NCI-H460 (cell line): ENCODE results near the gene ADAM8. TPM values are rescaled to one million over a fixed set of nuclear protein-coding genes. Genes with fewer than 3 reads are reported as not detected.
"Not testable (repeated sequence)": the region's sequence is repeated elsewhere in the genome, so short reads cannot be mapped to it uniquely, and the experiment has no call there.

Experiments
- DNase-seq: peaks from one replicate; pipeline ENCODE4 v3.0.0-alpha.2; 2016; ENCODE audit warnings: low read depth; ENCODE audit errors: extremely low read depth
- total RNA-seq: library from RNA; depleted of rRNA; stranded (reverse); fragments of >200 nt; shearing (Covaris generic); gene quantifications from 2 replicates; pipeline ENCODE4 v1.2.3, GENCODE V29; 2014

ADAM8 gene
- total RNA-seq, 1 experiment from 2014 or later: 3.7 TPM

DNA sequence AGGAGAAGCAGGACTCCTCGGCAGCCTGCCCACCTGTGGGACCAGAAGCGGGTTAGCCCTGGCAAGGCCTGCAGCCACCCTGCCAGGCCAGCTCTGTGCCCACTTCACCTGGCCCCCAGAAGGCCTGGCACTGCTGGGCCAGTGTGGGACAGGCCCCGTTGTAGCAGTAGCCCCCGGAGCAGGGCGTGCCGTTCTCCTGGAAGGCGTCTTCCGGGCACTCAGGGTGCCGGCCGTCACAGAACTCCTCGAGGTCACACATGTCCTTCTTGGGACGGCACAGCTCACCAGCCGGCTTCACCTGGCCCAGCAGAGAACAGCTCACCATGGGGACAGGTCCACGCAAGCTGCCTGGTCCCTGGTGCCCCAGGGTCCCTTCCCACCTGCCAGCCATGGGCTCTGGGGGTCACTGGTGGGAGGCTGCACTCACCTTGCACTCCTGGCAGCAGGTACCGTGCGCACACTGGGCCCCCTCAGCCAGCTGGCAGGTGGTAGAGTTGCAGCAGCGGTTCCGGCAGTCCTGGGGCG lies 5.8 kb downstream of the ADAM8 start:
- no peak for DNase-seq

DNA sequence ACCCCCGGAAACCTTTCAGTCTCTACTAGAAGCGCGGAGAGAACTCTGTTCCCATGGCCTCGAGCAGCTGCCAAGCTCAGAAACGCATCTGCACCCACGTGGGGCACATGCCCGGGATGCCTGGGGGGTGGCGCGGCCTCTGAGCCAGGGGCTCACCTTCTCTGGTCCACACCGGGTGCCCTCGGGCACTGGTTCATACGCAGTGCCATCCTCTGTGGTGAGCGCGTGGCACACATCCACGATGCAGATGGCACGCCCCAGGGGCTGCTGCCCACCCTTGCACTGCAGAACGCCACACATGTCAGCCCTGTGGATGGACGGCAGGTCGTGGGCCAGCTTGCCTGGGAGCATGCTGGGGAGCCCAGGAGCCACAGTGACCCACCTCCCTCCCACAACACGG lies 6.5 kb downstream of the ADAM8 start:
- DNase-seq: no peak

DNA sequence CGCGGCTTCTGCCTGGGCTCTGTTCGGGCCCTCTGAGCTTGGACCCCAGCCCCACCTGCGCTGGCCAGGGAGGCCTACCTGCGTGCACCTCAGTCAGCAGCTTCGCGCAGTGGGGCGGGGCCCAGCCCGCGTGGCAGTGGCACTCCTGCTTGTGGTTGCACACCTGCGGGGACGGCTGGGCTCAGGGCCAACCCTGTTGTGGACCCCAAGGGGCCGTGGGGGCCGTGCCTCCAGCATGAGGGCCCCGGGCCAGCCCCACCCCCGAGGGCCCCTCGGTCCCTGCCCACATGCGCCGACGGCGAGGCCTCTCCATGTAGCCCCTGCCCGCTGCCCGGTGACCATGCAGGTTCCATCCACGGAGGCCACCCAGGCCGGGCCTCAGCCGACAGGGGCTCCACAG lies 7.3 kb downstream of the ADAM8 start:
- DNase-seq: no peak

DNA sequence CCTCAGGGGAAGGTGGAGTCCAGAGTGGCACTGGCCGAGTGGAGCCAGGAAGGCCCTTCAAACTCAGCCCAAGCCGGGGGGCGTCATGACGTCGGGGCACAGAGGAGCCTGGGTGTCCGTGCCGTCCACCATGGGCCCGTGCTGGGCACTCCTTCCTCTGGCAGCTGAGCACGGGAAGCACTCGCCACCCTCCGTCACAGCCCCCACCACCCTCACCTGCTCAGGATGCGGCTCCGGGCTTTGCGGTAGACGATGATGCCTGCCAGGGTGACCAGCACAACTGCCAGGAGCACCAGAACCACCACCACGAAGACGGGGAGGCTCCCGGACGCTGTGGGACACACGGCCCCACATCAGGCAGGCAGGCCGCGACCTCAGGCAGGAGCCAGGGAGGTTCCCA lies 8.1 kb downstream of the ADAM8 start:
- DNase-seq: no peak

DNA sequence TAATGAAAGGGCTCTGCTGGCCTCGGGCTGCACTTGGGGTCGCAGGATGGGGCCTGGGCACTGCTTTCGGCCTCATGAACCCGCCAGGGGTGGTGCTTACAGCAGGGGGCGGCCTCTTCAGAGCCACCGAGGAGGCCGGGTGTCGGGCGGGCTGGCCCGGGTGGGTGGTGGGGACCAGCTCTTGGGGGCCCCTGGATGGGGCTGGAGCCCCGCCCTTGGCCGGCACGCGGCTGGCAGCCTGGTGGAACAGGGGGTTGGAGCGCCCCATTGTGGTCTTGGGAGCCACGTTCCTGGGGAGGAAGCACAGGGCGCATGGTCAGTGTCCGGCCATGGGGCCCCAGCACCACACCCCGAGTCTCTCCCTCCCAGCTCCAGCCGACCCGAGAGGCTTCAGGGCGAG lies 8.8 kb downstream of the ADAM8 start:
- DNase-seq: no peak

DNA sequence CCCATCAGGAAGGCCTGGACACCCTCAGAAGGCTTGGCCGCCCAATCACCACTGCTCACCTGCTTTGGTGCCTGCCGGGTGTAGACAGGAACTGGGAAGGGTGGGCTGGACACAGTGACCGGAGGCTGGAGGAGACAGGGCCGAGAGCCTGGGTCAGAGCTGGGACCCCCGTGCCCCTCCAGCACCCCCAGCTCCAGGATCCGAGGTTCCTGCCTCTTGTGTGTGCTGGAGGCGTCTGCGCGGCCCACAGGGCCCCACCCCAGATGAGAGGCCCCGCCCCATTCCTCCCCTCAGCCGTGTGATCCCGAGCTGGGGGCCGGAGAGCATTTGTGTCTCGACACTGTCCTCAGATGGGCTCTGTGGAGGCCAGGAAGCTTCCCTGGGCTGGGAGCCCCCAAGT lies 9.4 kb downstream of the ADAM8 start:
- no peak for DNase-seq

DNA sequence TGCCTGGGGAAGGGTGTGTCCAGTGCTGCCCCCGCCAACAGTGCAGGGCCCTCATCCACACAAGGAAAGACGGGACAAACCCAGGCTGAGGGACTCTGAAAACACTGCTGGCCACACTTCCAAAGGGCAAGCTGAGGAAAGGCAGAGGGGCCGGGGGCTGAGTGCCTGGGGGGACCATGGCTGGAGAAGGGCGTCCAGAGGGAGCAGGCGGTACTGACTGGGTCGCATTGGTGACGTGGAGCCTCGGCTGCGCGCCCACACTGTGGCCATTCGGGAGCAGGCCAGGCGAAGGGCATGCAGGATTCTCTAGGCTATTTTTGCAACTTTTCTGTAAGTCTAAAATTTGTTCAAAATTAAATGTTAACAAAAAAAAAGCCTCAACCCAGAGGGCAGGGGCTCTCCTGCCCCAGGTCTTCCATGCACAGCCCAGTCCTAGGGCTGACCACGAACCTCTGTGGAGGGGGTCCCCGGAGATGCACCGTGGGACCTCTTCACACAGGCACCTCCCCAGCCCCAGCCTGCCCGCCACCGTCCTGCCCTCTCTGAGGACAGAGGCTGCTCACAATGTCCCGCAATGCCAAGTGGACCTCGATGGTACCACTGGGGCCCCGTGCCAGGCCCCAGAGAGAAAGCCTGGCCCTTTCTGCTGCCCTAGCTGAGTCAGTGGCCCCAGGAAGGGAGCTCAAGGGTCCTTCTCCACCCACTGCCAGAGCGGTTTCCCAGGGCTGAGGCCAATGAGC lies 10.4 kb downstream of the ADAM8 start:
- no peak for DNase-seq

DNA sequence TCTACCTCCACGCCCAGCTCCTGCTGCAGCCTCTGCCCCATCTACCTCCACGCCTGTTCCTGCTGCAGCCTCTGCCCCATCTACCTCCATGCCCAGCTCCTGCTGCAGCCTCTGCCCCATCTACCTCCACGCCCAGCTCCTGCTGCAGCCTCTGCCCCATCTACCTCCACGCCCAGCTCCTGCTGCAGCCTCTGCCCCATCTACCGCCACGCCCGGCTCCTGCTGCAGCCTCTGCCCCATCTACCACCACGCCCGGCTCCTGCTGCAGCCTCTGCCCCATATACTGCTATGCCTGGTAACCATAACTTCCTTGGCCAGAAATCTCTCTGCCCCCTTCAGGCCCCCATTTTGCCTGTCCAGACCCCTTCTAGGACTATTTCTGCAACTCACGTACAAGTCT lies 11.6 kb downstream of the ADAM8 start:
- not testable (repeated sequence) for DNase-seq

DNA sequence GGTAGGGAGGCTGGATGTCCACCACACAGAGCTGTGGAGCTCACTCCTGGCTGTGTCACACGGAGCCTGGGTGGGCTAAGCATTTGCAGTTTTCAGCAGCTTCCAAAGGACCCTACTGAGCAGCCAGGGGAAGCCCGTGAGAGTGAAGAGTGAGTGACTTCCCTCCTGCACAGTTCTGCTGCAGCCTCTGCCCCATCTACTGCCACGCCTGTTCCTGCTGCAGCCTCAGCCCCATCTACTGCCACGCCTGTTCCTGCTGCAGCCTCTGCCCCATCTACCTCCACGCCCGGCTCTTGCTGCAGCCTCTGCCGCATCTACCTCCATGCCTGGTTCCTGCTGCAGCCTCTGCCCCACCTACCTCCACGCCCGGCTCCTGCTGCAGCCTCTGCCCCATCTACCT lies 12.2 kb downstream of the ADAM8 start:
- no peak for DNase-seq

DNA sequence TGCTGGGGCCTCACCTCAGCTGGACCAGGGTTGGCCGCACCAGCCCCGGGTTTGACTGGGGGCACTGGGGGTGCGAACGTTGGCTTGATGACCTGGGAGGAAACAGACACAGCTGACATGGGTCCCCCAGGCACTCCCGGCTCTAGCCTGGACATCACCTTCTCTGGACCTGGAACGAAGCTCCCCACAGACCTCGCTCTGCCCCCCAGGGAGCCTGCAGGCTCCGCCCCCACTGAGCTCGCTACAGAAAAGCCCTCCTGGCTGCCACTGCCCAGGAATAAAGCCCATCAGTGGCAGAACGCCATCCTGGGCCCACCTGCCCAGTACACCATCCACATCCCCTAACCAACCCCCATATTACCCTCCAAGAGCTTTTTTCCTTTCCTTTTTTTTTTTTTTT lies 13.0 kb downstream of the ADAM8 start:
- no peak for DNase-seq

DNA sequence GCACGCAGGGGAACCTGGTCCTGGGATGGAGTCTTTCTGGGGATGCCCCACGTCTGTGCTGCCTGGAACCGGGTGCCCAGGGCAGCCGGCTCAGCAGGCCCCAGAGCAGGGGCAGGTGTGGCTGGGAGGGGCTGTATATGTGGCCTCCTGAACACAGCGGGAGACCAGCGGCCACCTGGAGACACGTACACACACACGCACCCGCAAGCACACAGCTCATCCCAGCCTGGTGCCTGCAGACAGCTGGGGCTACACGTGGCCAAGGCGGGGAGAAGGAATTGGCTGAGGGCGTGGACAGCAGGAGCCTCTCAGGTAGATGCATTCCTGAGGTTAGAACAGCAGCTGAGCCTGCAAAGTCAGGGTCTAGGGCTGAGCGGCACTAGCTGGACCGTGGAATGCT lies 14.0 kb downstream of the ADAM8 start:
- no peak for DNase-seq

DNA sequence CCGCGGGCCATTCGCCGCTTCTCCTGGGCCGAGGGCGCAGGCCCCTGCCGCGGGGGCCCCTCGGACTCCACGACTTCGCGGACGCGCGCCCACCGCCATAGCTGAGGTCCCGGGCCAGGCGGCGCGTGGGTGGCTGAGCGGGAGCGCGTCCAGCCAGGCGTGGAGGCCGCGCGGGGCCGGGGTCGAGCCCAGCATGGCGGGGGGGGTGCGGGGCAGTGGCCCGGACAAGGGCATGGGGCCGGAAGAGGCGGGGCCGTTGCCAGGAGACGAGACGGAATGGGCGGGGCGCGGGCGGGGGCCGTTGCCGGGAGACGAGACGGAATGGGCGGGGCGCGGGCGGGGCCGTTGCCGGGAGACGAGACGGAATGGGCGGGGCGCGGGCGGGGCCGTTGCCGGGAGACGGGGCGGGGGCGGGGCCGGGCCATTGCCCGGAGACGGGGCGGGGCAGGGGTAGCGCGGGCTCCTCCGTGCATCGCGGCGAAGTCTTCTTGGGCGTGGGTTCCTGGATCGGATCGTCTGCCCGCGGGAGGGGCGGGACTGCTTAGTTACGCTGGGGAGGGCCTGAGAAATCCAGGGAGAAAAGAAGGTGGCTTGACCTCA lies 14.8 kb downstream of the ADAM8 start:
- peak; percentile 65 for DNase-seq

DNA sequence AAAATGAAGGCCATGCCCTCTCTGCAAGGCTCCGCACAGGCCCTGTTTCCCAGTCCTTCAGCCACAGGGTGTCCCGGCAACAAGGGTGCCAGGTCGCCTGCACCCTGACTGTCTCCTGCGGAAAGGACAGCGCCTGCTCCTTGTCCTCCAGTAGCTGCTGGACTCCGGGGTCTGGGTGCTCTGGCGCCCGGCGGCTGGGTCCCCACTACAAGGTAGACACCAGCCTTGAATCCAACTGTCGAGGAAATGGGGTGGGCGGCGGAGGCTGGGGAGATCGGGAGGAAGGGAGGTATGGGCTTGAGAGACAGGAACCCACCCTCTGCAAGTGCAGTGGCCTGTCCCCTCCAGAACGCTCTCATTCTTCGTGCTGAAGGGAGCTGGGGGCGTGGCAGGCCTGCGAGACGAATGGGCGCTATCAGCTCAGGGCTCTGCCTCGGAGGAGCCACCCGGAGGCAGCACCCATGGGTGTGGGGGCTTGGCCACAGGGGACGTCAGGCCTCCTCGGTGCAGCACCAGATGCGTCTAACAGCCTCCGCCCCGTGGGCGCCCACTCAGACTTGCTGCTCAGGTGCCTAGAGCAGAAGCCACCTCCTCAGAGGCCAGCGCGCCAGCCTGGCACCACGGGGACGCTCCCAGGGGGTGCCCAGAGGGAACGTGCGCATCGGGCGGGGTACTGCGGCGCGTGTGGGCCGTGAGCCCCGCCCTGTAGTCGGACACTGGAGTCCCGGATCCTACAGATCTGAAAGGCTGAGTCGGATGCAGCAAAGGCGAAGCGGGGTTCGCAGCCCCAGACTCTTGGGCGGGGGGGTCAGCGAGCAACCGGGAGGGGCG lies 15.6 kb downstream of the ADAM8 start:
- DNase-seq: peak; percentile 52

DNA sequence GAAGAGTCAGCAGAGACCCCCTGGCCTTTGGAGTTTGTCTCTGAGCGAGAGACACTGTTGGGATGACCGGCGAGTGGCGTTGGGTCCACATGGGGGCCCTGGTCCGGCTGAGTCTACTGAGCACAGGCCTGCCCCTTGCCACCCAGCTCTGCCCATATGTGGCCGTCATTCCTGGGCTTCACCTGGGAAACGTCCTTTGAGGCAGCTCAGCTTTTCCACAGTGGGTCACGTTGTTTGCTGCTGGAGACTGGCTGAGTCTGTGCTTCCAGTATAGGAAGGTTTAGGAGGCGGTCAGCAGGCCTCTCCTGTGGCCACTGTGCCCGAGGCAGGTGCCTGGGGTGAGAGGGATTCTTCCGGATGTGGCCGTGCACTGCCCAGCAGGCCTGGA lies 17.1 kb downstream of the ADAM8 start:
- no peak for DNase-seq

DNA sequence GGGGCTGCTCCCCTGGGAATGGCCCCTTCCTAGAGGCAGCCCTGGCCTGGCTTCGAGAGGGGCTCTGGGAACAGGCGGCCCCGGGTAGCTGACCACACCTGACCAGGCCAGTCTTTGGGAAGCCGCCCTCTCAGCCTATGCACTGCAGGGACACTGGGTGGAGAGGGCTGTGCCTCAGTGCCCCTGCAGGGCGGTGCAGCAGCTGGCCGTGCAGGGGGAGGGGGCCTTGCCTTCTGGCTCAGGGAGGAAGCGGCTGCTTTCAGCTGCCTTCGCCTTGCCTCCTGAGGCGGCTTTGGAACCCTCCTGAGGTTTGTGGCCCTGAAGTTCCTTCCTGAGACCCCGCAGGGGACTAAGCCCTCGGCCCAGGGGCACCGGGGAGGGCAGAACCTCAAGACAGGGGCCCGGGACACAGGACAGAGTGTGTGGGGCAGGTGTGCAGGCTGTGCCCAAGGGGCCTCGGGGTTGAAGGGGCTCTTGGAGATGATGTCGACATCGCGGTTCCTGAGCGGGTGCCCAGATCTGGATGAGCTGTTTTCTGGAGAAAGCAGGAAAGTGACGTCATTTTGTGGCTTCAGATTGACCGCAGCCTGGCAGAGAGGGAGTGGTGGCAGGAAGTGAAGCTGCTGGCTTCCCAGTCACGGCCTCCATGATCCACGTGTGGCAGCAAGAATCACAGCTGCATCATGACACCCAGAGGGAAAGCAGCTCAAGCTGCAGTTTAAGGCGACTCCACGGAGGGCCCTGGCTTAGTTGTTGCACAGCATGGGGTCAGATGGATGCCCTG lies 17.7 kb downstream of the ADAM8 start:
- DNase-seq: peak; percentile 93

DNA sequence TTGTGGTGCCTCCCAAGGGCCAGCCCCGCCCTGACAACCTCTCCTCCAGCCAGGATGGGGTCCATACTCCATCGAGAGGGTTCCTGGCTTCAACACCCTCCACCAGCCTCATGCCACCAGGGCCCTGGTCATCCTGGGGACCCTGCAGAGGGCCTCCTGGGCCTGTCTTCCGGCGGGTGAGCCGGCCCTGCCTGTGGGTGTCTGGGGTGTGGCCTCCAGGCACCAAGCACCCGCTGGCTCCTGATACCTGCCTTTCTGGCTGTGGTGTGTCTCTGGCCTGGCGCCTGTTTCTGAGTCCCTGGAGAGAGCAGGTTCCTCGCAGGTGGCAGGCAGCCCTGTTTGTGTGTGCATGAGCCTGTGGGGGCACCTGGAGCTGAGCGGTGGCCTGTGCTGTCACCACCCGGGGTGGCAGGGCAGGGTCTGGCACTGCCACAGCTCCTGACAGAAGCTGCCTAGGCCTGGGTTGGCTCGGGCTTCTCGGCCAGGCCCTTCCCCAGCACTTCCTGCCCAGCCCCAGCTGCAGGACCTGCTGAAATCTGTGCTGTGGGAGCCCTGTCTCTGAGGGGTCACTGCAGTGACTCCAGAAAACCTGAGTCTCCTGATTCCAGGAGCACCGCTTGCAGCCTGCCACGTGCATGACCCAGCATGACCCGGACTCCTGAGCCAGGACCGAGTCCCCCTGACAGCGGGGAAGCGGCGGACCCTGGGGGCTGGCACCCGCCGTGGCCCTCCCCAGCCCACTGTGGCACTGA lies 18.4 kb downstream of the ADAM8 start:
- no peak for DNase-seq

DNA sequence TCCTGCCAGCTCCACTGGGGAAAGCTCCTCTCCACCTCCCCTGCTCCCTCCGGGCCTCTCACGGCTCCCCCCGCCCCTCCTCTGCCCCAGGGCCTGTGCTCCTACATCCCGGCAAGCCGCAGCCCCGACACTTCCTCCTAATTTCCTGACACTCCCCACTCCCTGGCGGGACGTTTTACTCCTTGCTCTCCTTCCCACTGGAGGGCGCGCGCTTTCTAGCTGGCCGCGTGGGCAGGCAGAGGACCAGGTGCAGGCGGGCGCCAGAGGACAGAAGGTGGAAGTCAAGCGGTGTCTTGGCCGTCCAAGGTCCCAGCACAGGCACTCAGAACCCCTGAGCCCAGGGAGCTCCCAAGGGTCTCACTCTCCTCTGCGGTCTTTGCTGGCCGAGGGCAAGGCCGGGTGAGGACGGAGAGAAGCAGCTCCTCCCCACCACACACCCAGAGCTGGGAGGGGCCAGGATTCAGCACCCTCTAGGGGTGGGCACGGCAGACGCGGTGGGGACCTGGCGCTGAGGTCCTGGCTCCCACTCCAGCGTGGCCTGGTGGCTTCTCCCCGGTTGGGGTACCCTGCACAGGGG lies 19.1 kb downstream of the ADAM8 start:
- peak; percentile 63 for DNase-seq

DNA sequence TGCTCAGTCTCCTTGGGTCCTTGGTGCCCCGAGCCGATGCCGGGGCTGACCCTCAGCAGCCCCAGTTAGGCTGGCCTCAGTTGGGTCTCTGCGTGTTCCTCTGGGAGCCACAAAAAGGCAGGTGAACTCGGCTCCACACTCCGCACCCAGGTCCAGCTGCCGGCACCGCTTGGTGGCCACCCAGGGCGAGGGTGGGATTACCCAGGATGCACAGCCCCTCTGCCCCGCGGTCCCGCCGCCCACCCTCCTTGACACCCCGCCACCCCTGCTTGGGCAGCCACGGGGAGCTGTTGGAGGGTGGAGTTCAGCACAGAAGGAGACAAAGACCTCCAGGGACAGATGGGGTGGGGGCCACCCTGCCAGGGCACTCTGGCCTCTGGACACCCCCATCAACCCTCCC lies 21.3 kb downstream of the ADAM8 start:
- DNase-seq: no peak

DNA sequence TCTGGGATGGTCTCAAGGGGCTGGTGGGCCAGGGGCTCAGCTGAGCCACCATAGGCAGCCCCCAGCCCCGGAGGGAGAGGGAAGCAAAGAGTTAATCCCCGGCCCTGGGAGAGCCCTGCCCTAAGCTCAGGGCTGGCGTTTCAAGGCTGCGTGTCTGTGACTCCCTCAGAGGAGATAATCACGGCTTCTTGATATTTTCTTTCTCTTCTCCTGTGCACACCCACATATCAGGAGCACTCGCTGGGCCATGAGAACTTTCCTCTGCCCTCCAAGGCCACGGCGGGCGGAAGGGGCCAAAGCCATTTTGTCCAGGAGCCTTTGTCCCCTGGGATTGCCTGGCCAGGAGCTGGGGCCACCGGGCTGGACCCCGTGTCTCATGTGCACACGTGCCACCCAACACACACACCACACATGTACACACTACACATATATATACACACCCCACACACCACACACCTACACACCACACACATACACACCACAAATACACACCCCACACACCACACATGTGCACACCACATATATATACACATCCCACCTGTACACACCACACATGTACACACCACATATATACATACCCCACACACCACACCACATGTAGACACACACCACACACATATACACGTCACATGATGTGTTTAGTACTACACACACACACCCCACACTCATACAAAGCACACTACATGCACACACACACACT lies 22.1 kb downstream of the ADAM8 start:
- no peak for DNase-seq
